Panc1 (cell line): ENCODE measurements around the gene WFDC11. TPM values are rescaled to one million over a fixed set of nuclear protein-coding genes. Genes with fewer than 3 reads are reported as not detected.
"Not testable (repeated sequence)": the region's sequence is repeated elsewhere in the genome, so short reads cannot be mapped to it uniquely, and the experiment has no call there.

Experiments used
- ATAC-seq: fragments of 200-7000 bp; cut with Tn5 transposase; 2 replicates; pipeline ENCODE4 v1.9.1; 2020; ENCODE audit warnings: mild to moderate bottlenecking, moderate library complexity
- BruUV-seq: library from RNA; stranded (reverse); fragments of 400-500 nt; replicated peaks from 2 replicates; lab custom pipeline; 2021; lab: Mats Ljungman, UMichigan
- CTCF ChIA-PET: fragments of 300-600 bp; sonication (Branson Sonifier 250); formaldehyde crosslinking; loops from one replicate; lab custom pipeline; 2022; ENCODE audit warnings: antibody characterized with exemption; lab: Charles Lee
- POLR2A ChIA-PET: fragments of 300-600 bp; sonication (Branson Sonifier 250); formaldehyde crosslinking; loops from one replicate; lab custom pipeline; 2022; ENCODE audit warnings: antibody characterized with exemption; lab: Charles Lee
- DNase-seq: peaks from one replicate; pipeline ENCODE4 v3.0.0-alpha.2; 2010; ENCODE audit warnings: low read depth, low spot score
- H3K27ac ChIP-seq: 2 replicates; pipeline ENCODE4 v1.5.1; 2011; ENCODE audit warnings: mild to moderate bottlenecking, low read length, inconsistent platforms
- H3K27me3 ChIP-seq: fragments of 200-500 bp; sonication (Bioruptor generic); 2 replicates; pipeline ENCODE4 v1.6.0; 2014; ENCODE audit warnings: low read length, inconsistent platforms; ENCODE audit not compliant: control insufficient read depth, insufficient read depth
- H3K36me3 ChIP-seq: fragments of 200-500 bp; sonication (Bioruptor generic); 2 replicates; pipeline ENCODE4 v1.5.1; 2014; ENCODE audit warnings: inconsistent platforms, mild to moderate bottlenecking, low read length, moderate library complexity; ENCODE audit not compliant: control insufficient read depth, insufficient read depth
- H3K4me1 ChIP-seq: 2 replicates; pipeline ENCODE4 v1.5.1; 2011; ENCODE audit warnings: inconsistent platforms, mild to moderate bottlenecking, low read length, moderate library complexity; ENCODE audit not compliant: control insufficient read depth, insufficient read depth
- H3K4me3 ChIP-seq, 2 experiments: 2 replicates each; pipeline ENCODE4 v1.5.1; 2011 to 2012; ENCODE audit warnings: low read depth in 2 of 2, low read length in 2 of 2, mild to moderate bottlenecking in 2 of 2, inconsistent platforms in 1 of 2, moderate library complexity in 1 of 2
- H3K9me3 ChIP-seq: fragments of 200-500 bp; sonication (Bioruptor generic); 2 replicates; pipeline ENCODE4 v1.5.1; 2014; ENCODE audit warnings: low read depth, mild to moderate bottlenecking, inconsistent platforms, low read length, moderate library complexity; ENCODE audit not compliant: control insufficient read depth, insufficient read depth
- POLR2AphosphoS5 ChIP-seq: IDR thresholded peaks from 2 replicates; pipeline ENCODE4 v1.6.1; 2012; ENCODE audit warnings: mild to moderate bottlenecking, low read depth, low read length, moderate library complexity
- SIN3A ChIP-seq: IDR thresholded peaks from 2 replicates; pipeline ENCODE4 v1.6.1; 2012; ENCODE audit warnings: low read depth, mild to moderate bottlenecking, low read length, moderate library complexity, borderline replicate concordance; ENCODE audit not compliant: insufficient read depth
- TCF7L2 ChIP-seq: IDR thresholded peaks from 2 replicates; pipeline ENCODE4 v1.6.1; 2011; ENCODE audit warnings: mild to moderate bottlenecking, low read depth, low read length, inconsistent platforms
- in situ Hi-C: cut with HindIII; loops from 2 replicates; pipeline ENCODE4 v1.10.0; 2016; ENCODE audit warnings: low sequenced_read_pairs, low pct_unique_long_range_greater_than_20kb
- intact Hi-C: fragments of 100-400 bp; cut with micrococcal nuclease; formaldehyde crosslinking; loops from one replicate; pipeline ENCODE4 v1.10.0; 2022; ENCODE audit not compliant: unreplicated experiment
- total RNA-seq: library from RNA; stranded (reverse); gene quantifications from one replicate; pipeline ENCODE4 v1.2.1, GENCODE V29; 2021; ENCODE audit not compliant: unreplicated experiment
- TF ChIP-seq, protein P1 (sequence below), 2 experiments: IDR thresholded peaks; 2 replicates each; pipeline ENCODE4 v1.6.1; 2011 to 2012; ENCODE audit warnings: low read depth in 2 of 2, control low read depth in 1 of 2, low read length in 1 of 2, mild to moderate bottlenecking in 1 of 2, moderate library complexity in 1 of 2; ENCODE audit not compliant: insufficient read depth in 1 of 2

WFDC11 gene
- total RNA-seq, 1 experiment from 2014 or later = not detected

DNA sequence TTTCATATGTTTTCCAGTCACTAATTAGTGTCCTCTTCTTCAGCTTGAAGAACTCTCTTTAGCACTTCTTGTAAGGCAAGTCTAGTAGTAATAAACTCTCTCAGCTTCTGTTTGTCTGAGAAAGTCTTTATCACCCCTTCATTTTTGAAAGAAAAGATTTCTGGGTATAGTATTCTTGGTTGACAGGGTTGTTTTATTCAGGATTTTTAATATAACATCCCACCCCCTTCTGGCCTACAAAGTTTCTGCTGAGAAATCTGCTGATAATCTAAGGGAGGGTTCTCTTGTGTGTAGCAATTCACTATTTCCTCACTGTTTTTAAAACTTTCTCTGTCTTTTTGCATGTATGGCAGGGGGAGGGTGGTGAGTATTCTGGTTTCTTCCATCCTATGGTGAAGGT, 9.6 kb upstream of the WFDC11 start:
- DNase-seq (no peak), ATAC-seq (no peak)
- H3K4me3 ChIP-seq = no peak overlapping the region
- TF ChIP-seq, protein P1, sequence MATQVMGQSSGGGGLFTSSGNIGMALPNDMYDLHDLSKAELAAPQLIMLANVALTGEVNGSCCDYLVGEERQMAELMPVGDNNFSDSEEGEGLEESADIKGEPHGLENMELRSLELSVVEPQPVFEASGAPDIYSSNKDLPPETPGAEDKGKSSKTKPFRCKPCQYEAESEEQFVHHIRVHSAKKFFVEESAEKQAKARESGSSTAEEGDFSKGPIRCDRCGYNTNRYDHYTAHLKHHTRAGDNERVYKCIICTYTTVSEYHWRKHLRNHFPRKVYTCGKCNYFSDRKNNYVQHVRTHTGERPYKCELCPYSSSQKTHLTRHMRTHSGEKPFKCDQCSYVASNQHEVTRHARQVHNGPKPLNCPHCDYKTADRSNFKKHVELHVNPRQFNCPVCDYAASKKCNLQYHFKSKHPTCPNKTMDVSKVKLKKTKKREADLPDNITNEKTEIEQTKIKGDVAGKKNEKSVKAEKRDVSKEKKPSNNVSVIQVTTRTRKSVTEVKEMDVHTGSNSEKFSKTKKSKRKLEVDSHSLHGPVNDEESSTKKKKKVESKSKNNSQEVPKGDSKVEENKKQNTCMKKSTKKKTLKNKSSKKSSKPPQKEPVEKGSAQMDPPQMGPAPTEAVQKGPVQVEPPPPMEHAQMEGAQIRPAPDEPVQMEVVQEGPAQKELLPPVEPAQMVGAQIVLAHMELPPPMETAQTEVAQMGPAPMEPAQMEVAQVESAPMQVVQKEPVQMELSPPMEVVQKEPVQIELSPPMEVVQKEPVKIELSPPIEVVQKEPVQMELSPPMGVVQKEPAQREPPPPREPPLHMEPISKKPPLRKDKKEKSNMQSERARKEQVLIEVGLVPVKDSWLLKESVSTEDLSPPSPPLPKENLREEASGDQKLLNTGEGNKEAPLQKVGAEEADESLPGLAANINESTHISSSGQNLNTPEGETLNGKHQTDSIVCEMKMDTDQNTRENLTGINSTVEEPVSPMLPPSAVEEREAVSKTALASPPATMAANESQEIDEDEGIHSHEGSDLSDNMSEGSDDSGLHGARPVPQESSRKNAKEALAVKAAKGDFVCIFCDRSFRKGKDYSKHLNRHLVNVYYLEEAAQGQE (IDR thresholded peaks at IDR 0.05; ENCODE audit: insufficient read depth in 1 of 2, low read depth in 2 of 2, low read length in 1 of 2) = no peak
- TF ChIP-seq POLR2AphosphoS5 = no peak
- no peak for TF ChIP-seq TCF7L2
- no peak for TF ChIP-seq SIN3A
- H3K4me1 ChIP-seq = no peaks in the 10 kb centered on the region
- H3K27me3 ChIP-seq = no peaks in the 10 kb centered on the region
- in situ Hi-C loops = no loop called here
- no peaks in the 10 kb centered on the region for H3K36me3 ChIP-seq
- BruUV-seq = no TSS peak
- POLR2A ChIA-PET = no interaction called here
- no peaks in the 10 kb centered on the region; the same call in 1 of the 2 replicates for H3K9me3 ChIP-seq
- CTCF ChIA-PET = no interaction called here
- no peak overlapping the region for H3K27ac ChIP-seq
- intact Hi-C loops = no loop called here

DNA sequence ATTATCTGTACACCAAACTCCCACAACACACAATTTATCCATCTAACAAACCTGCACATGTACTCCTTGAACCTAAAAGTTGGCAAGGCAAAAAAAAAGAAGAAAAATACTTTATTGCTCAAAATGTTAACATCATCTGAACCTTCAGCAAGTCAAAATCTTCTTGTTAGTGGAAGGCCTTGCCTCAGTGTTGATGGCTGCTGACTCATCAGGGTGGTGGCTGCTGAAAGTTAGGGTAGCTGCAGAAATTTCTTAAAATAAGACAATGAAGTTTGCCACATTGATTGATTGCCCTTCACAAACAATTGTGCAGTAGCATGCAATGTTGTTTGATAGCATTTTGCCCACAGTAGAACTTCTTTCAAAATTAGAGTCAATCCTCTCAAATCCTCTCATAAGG, 2.7 kb upstream of the WFDC11 start:
- no TSS peak for BruUV-seq
- ChIA-PET POLR2A (no interaction called here), CTCF (no interaction called here)
- Histone ChIP-seq H3K4me1 (no peaks in the 10 kb centered on the region), H3K36me3 (no peaks in the 10 kb centered on the region), H3K4me3 (no peak overlapping the region), H3K27me3 (no peaks in the 10 kb centered on the region), H3K27ac (no peak overlapping the region), H3K9me3 (no peaks in the 10 kb centered on the region)
- no peak for ATAC-seq
- DNase-seq = no peak
- TF ChIP-seq, protein P1 (IDR thresholded peaks at IDR 0.05; ENCODE audit: insufficient read depth in 1 of 2, low read depth in 2 of 2, low read length in 1 of 2) = no peak
- intact Hi-C loops = no loop called here
- in situ Hi-C loops = no loop called here

DNA sequence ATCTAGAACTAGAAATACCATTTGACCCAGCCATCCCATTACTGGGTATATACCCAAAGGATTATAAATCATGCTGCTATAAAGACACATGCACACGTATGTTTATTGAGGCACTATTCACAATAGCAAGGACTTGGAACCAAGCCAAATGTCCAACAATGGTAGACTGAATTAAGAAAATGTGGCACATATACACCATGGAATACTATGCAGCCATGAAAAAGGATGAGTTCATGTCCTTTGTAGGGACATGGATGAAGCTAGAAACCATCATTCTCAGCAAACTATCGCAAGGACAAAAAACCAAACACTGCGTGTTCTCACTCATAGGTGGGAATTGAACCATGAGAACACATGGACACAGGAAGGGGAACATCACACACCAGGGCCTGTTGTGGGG, 13.0 kb downstream of the WFDC11 start:
- DNase-seq, H3K9me3 ChIP-seq, POLR2A ChIA-PET, in situ Hi-C loops, intact Hi-C loops, H3K27ac ChIP-seq, H3K27me3 ChIP-seq, BruUV-seq, H3K4me3 ChIP-seq, H3K36me3 ChIP-seq, H3K4me1 ChIP-seq, ATAC-seq, CTCF ChIA-PET: not testable (repeated sequence)

DNA sequence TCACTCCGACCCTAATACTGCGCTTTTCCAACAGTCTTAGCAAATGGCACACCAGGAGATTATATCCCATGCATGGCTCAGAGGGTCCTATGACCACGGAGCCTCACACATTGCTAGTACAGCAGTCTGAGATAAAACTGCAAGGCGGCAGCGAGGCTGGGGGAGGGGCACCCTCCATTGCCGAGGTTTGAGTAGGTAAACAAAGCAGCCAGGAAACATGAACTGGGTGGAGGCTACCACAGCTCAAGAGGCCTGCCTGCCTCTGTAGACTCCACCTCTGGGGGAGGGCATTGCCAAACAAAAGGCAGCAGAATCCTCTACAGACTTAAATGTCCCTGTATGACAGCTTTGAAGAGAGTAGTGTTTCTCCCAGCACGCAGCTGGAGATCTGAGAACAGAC, 18.3 kb downstream of the WFDC11 start:
- H3K36me3 ChIP-seq, CTCF ChIA-PET, intact Hi-C loops, POLR2A ChIA-PET, H3K27me3 ChIP-seq, H3K27ac ChIP-seq, H3K9me3 ChIP-seq, H3K4me3 ChIP-seq, DNase-seq, BruUV-seq, in situ Hi-C loops, H3K4me1 ChIP-seq, ATAC-seq: not testable (repeated sequence)
